Immature natural killer cell (primary cell): ENCODE results near the gene GOLPH3. TPM values are rescaled to one million over a fixed set of nuclear protein-coding genes. Genes with fewer than 3 reads are reported as not detected.
A peak's percentile ranks its signal among the peaks of the same experiment; 100 is the strongest.

Source experiments
- DNase-seq, 3 donors: peaks; one replicate each; pipeline ENCODE4 v3.0.0; 2022; ENCODE audit warnings: mixed read lengths in 1 of 3
- H3K27ac Mint-ChIP-seq, 6 donors: one replicate each; pipeline ENCODE4 v1.8.0; 2020; ENCODE audit warnings: mixed read lengths in 6 of 6, mild to moderate bottlenecking in 5 of 6, inconsistent platforms in 4 of 6, moderate library complexity in 3 of 6
- H3K27me3 Mint-ChIP-seq, 3 donors: one replicate each; pipeline ENCODE4 v1.8.0; 2020 to 2021; ENCODE audit warnings: low read depth in 3 of 3, mild to moderate bottlenecking in 3 of 3, mixed read lengths in 3 of 3, moderate library complexity in 3 of 3, inconsistent platforms in 1 of 3
- H3K36me3 Mint-ChIP-seq, 3 donors: one replicate each; pipeline ENCODE4 v1.8.0; 2020; ENCODE audit warnings: mixed read lengths in 3 of 3, inconsistent platforms in 2 of 3, mild to moderate bottlenecking in 2 of 3
- H3K4me1 Mint-ChIP-seq, 2 donors: one replicate each; pipeline ENCODE4 v1.8.0; 2020; ENCODE audit warnings: inconsistent platforms in 2 of 2, mild to moderate bottlenecking in 2 of 2, mixed read lengths in 2 of 2, moderate library complexity in 1 of 2
- H3K4me3 Mint-ChIP-seq, 5 donors: one replicate each; pipeline ENCODE4 v1.8.0; 2020; ENCODE audit warnings: mild to moderate bottlenecking in 5 of 5, mixed read lengths in 5 of 5, inconsistent platforms in 3 of 5, moderate library complexity in 3 of 5
- H3K9me3 Mint-ChIP-seq, 6 donors: one replicate each; pipeline ENCODE4 v1.8.0; 2020; ENCODE audit warnings: mild to moderate bottlenecking in 6 of 6, mixed read lengths in 6 of 6, inconsistent platforms in 4 of 6, moderate library complexity in 3 of 6
- polyA plus RNA-seq, 3 donors: library from polyadenylated mRNA; unstranded; fragments of 300-500 nt; fragmentation: Illumina TruSeq; gene quantifications; one replicate each; pipeline ENCODE4 v1.2.3, GENCODE V29; 2021

The GOLPH3 gene
- polyA plus RNA-seq, 3 donors from 2014 or later: 109 to 128 (median 125) TPM

DNA sequence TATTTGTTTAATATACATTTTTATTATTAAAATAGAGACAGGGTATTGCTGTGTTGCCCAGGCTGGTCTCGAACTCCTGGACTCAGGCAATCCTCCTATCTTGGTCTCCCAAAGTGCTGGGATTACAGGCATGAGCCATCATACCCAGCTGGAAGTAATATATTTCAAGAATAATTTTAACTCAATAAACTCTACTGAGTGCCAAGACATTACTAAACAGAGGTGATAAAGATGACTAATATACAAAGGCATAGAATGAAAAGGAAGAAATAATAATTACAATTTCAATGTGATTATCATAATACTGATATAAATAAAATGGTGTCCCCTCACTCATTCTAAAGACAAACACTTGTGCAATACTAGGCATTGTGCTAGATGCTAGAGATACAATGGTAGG lies 13.9 kb downstream of the GOLPH3 start:
- Mint-ChIP-seq H3K4me1 (peaks cover 29 to 35% of the 10 kb centered on the region in 2 donors), H3K27me3 (peaks cover 0 to 10% (median 0%) of the 10 kb centered on the region in 3 donors), H3K36me3 (peaks cover 0 to 8% (median 4%) of the 10 kb centered on the region in 3 donors), H3K9me3 (no peaks in the 10 kb centered on the region), H3K27ac (peak overlapping the region in 2 of 6 donors; percentile 19 to 60), H3K4me3 (peak overlapping the region in 2 of 5 donors; percentile 19 to 33)
- DNase-seq: no peak

GRCh38 chr5:32159328-32160072 lies 14.6 kb downstream of the GOLPH3 start:
- Mint-ChIP-seq H3K4me3 (peak overlapping the region in 3 of 5 donors; percentile 12 to 54 (median 53)), H3K9me3 (no peaks in the 10 kb centered on the region), H3K27me3 (peaks cover 0 to 10% (median 0%) of the 10 kb centered on the region in 3 donors), H3K4me1 (peaks cover 30 to 38% of the 10 kb centered on the region in 2 donors), H3K27ac (peak overlapping the region in 5 of 6 donors; percentile 40 to 71 (median 55)), H3K36me3 (peaks cover 0 to 8% (median 4%) of the 10 kb centered on the region in 3 donors)
- DNase-seq: no peak

- Mint-ChIP-seq H3K9me3 (no peaks in the 10 kb centered on the region), H3K36me3 (peaks cover 0 to 8% (median 4%) of the 10 kb centered on the region in 3 donors), H3K4me1 (peaks cover 30 to 38% of the 10 kb centered on the region in 2 donors), H3K27ac (no peak overlapping the region), H3K27me3 (peaks cover 0 to 6% (median 0%) of the 10 kb centered on the region in 3 donors), H3K4me3 (no peak overlapping the region)
- no peak for DNase-seq
Observed at GRCh38 chr5:32158679-32158975, 15.5 kb downstream of the GOLPH3 start.

DNA sequence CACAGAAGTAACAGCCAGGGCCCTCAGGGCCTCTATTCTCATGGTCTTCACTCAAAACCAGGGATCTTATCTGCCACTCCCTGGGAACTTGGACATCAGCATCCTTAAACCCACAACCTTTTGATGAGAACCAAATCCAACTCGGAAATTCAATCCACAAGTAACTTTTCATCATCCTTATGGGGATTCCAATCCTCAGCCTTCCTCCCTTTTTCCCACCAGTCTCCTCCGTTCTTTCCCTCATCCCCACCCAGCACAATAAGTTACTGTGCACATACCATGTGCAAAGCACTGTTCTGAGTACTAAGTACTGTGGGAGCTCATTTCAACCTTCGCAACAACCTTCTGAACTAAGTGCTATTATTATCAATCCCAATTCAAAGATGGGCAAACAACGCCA lies 17.0 kb downstream of the GOLPH3 start:
- Mint-ChIP-seq H3K27me3 (peaks cover 0 to 6% (median 0%) of the 10 kb centered on the region in 3 donors), H3K27ac (no peak overlapping the region), H3K4me3 (no peak overlapping the region)

DNA sequence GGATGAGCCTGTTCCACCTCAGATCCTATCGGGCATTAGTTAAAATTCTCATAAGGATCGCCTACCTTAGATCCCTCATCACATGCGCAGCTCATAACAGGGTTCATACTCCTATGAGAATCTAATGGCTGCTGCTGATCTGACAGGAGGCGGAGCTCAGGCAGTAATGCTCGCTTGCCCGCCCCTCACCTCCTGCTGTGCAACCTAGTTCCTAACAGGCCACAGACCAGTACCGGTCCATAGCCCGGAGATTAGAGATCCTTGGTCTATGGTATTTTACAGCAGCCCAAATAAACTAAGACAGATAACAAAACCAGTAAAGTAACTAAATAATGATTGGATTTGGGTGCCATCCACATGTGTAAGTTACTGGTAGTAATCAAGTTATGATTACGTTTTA lies 17.5 kb downstream of the GOLPH3 start:
- Mint-ChIP-seq H3K27ac (peak overlapping the region in 2 of 6 donors; percentile 37 to 74), H3K9me3 (no peaks in the 10 kb centered on the region), H3K36me3 (peaks cover 3 to 8% (median 8%) of the 10 kb centered on the region in 3 donors), H3K4me1 (peaks cover 37 to 42% of the 10 kb centered on the region in 2 donors), H3K4me3 (peak overlapping the region in 1 of 5 donors; percentile 3), H3K27me3 (peaks cover 0 to 5% (median 0%) of the 10 kb centered on the region in 3 donors)
- DNase-seq: no peak

More for the DNA sequence above, 17.0 kb downstream of the GOLPH3 start:
- peaks cover 34 to 38% of the 10 kb centered on the region in 2 donors for H3K4me1 Mint-ChIP-seq
- peaks cover 0 to 8% (median 4%) of the 10 kb centered on the region in 3 donors for H3K36me3 Mint-ChIP-seq
- DNase-seq: no peak
- no peaks in the 10 kb centered on the region for H3K9me3 Mint-ChIP-seq

GRCh38 chr5:32155211-32155610 lies 18.9 kb downstream of the GOLPH3 start:
- Mint-ChIP-seq H3K36me3 (peaks cover 0 to 4% (median 4%) of the 10 kb centered on the region in 3 donors), H3K27ac (no peak overlapping the region), H3K27me3 (no peaks in the 10 kb centered on the region), H3K4me3 (no peak overlapping the region), H3K4me1 (peaks cover 39 to 48% of the 10 kb centered on the region in 2 donors), H3K9me3 (no peaks in the 10 kb centered on the region)
- DNase-seq: no peak

DNA sequence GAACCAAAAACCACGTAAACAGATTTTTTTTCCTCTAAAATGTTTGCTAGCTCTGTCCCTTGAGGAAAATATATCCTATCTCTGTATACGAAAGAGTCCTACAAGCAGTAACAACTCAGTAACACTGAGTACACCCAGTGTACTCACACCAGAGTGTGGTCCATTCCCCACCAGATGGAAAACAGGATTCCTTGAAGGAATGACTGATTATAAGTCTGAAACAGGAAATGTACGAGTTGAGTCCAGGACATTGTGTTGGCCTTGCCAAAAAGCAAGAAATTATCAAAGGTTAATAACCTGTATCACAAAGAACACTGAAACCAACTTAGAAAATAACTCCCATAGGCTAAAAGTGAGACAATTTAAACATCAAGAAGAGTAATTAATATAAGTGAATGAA lies 20.4 kb downstream of the GOLPH3 start:
- Mint-ChIP-seq H3K4me1 (peaks cover 50 to 63% of the 10 kb centered on the region in 2 donors), H3K27me3 (no peaks in the 10 kb centered on the region), H3K4me3 (peak overlapping the region in 2 of 5 donors; percentile 3 to 45), H3K36me3 (peaks cover 0 to 8% (median 4%) of the 10 kb centered on the region in 3 donors), H3K9me3 (no peaks in the 10 kb centered on the region), H3K27ac (peak overlapping the region in 4 of 6 donors; percentile 7 to 46 (median 33))
- DNase-seq: no peak

- Mint-ChIP-seq H3K9me3 (no peaks in the 10 kb centered on the region), H3K27ac (no peak overlapping the region), H3K4me3 (no peak overlapping the region), H3K27me3 (no peaks in the 10 kb centered on the region), H3K4me1 (peaks cover 67 to 85% of the 10 kb centered on the region in 2 donors), H3K36me3 (peaks cover 0 to 8% (median 4%) of the 10 kb centered on the region in 3 donors)
- DNase-seq: no peak
Observed at GRCh38 chr5:32151198-32151597, 22.9 kb downstream of the GOLPH3 start.

DNA sequence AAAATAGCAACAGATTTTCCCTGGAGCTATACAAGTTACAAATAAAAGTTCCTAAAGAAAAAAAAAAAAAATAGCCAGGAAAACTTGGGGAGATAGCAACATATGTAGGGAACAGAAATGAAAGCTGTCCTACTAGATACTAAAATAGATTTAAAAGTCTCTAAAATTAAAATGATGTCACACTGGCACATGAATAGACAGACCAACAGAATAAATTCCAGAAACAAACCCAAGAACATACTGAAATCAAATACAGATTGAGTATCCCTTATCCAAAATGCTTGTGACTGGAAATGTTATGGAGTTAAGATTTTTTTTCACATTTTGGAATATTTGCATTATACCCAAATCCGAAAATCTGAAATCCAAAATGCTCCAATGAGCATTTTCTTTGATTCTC lies 23.8 kb downstream of the GOLPH3 start:
- no peaks in the 10 kb centered on the region for H3K27me3 Mint-ChIP-seq
- peaks cover 0 to 8% (median 4%) of the 10 kb centered on the region in 3 donors for H3K36me3 Mint-ChIP-seq
- no peak for DNase-seq
- H3K9me3 Mint-ChIP-seq: no peaks in the 10 kb centered on the region
- H3K4me3 Mint-ChIP-seq: peak overlapping the region in 1 of 5 donors; percentile 18
- peak overlapping the region in 1 of 6 donors; percentile 39 for H3K27ac Mint-ChIP-seq
- peaks cover 69 to 91% of the 10 kb centered on the region in 2 donors for H3K4me1 Mint-ChIP-seq

- no peak for DNase-seq
- Mint-ChIP-seq H3K4me3 (no peak overlapping the region), H3K27ac (no peak overlapping the region), H3K27me3 (no peaks in the 10 kb centered on the region), H3K9me3 (no peaks in the 10 kb centered on the region), H3K4me1 (peaks cover 69 to 89% of the 10 kb centered on the region in 2 donors), H3K36me3 (peaks cover 0 to 8% (median 4%) of the 10 kb centered on the region in 3 donors)
Observed at GRCh38 chr5:32147959-32148358, 26.2 kb downstream of the GOLPH3 start.

DNA sequence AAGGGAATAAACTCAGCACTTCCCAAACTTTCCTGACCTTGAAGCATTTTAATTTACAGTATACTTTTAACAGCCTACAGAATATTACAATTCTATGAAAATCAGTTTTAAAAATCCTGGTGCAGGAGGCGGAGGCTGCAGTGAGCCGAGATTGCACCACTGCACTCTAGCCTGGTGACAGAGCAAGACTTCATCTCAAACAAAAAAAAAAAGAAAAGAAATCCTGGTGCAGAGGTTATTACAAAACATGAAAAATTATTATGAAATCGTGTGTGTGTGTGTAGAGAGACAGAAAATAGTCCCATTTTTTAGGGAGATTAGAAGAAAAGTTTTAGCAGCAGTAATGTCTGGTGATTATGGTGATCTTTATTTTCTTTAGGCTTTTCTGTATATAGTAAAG lies 26.9 kb downstream of the GOLPH3 start:
- Mint-ChIP-seq H3K27me3 (no peaks in the 10 kb centered on the region), H3K36me3 (peaks cover 0 to 8% (median 4%) of the 10 kb centered on the region in 3 donors), H3K27ac (peak overlapping the region in 4 of 6 donors; percentile 5 to 81 (median 54)), H3K9me3 (no peaks in the 10 kb centered on the region), H3K4me3 (peak overlapping the region in 2 of 5 donors; percentile 7 to 22), H3K4me1 (peaks cover 65 to 84% of the 10 kb centered on the region in 2 donors)
- no peak for DNase-seq

DNA sequence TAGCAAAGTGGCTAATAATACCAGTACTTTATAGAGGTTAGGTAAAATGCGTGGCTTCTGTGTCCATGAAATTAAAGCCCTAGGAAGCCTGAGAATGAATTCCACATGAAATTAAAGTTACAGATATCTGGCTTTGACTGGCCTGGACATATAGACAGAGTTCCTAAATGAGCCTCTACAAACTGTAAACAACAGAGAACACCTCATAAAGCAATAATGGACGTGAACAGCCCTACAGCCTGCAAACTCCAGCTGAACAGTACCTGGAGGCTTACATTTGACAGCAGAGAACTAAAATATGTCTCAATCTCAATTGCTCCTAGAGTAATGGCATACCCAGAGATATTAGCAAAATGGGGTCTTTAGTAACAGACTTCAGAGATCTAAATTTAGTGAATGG lies 28.7 kb downstream of the GOLPH3 start:
- H3K4me1 Mint-ChIP-seq: peaks cover 59 to 79% of the 10 kb centered on the region in 2 donors
- H3K4me3 Mint-ChIP-seq: no peak overlapping the region
- H3K27ac Mint-ChIP-seq: peak overlapping the region in 5 of 6 donors; percentile 44 to 70 (median 60)
- DNase-seq: no peak
- peaks cover 3 to 4% (median 4%) of the 10 kb centered on the region in 3 donors for H3K36me3 Mint-ChIP-seq
- H3K27me3 Mint-ChIP-seq: peaks cover 0 to 1% (median 0%) of the 10 kb centered on the region in 3 donors
- no peaks in the 10 kb centered on the region for H3K9me3 Mint-ChIP-seq

GRCh38 chr5:32144378-32145207 lies 29.5 kb downstream of the GOLPH3 start:
- Mint-ChIP-seq H3K4me3 (peak overlapping the region in 1 of 5 donors; percentile 31), H3K27me3 (peaks cover 0 to 1% (median 0%) of the 10 kb centered on the region in 3 donors), H3K4me1 (peaks cover 58 to 76% of the 10 kb centered on the region in 2 donors), H3K27ac (peak overlapping the region in 5 of 6 donors; percentile 2 to 70 (median 31)), H3K9me3 (no peaks in the 10 kb centered on the region), H3K36me3 (peaks cover 3 to 4% (median 4%) of the 10 kb centered on the region in 3 donors)
- DNase-seq: no peak
